Thoracic aorta (tissue), 2 donors: ENCODE data around the gene RAB1A. TPM values are rescaled to one million over a fixed set of nuclear protein-coding genes. Genes with fewer than 3 reads are reported as not detected.

ENCODE experiments used
- ATAC-seq: fragments of 150-250 bp; one replicate; pipeline ENCODE4 v1.8.0; 2017; ENCODE audit warnings: low read depth; ENCODE audit not compliant: insufficient number of reproducible peaks, low FRiP score
- DNase-seq: peaks from one replicate; pipeline ENCODE4 v3.0.0-alpha.2; 2020; ENCODE audit warnings: low spot score
- H3K27ac ChIP-seq, 2 donors: fragments of 200-600 bp; sonication (generic); 1 replicate in 1 of 2; 2 replicates in 1 of 2; pipeline ENCODE4 v1.5.1; 2016; ENCODE audit warnings: mild to moderate bottlenecking in 2 of 2, moderate library complexity in 2 of 2
- H3K27me3 ChIP-seq: fragments of 200-600 bp; sonication (generic); replicated peaks from 2 replicates; pipeline ENCODE4 v1.6.0; 2016; ENCODE audit warnings: mild to moderate bottlenecking; ENCODE audit not compliant: insufficient read depth
- H3K36me3 ChIP-seq: fragments of 200-600 bp; sonication (generic); one replicate; pipeline ENCODE4 v1.5.1; 2016
- H3K4me1 ChIP-seq, 2 donors: fragments of 200-600 bp; sonication (generic); 1 replicate in 1 of 2; 2 replicates in 1 of 2; pipeline versions ENCODE4 v1.5.1 to v1.6.0; 2016; ENCODE audit warnings: low read depth in 2 of 2, mild to moderate bottlenecking in 1 of 2; ENCODE audit not compliant: control insufficient read depth in 1 of 2
- H3K4me3 ChIP-seq: fragments of 200-600 bp; sonication (generic); 2 replicates; pipeline ENCODE4 v1.5.1; 2016; ENCODE audit warnings: mild to moderate bottlenecking
- H3K9me3 ChIP-seq: fragments of 200-600 bp; sonication (generic); 2 replicates; pipeline ENCODE4 v1.5.1; 2016
- CTCF ChIP-seq: fragments of 200-600 bp; sonication (generic); IDR thresholded peaks from one replicate; pipeline ENCODE4 v1.5.1; 2019; ENCODE audit warnings: antibody characterized with exemption
- total RNA-seq, 2 donors: library from RNA; depleted of rRNA; stranded (reverse); fragments of >200 nt; gene quantifications; one replicate each; pipeline versions ENCODE4 v1.1.0 to v1.2.3, GENCODE V29; 2016

Gene RAB1A
- total RNA-seq, 2 donors from 2014 or later: 80.7 to 88.5 TPM

- Histone ChIP-seq H3K4me1 (peaks cover 24 to 26% of the 10 kb centered on the region in 2 donors), H3K27me3 (no peaks in the 10 kb centered on the region), H3K27ac (no peak overlapping the region), H3K9me3 (no peaks in the 10 kb centered on the region), H3K36me3 (no peaks in the 10 kb centered on the region), H3K4me3 (no peak overlapping the region)
- no peak for TF ChIP-seq CTCF
- no peak for ATAC-seq
- DNase-seq: no peak
Observed at GRCh38 chr2:65113229-65113628, 16.7 kb downstream of the RAB1A start.

- Histone ChIP-seq H3K36me3 (no peaks in the 10 kb centered on the region), H3K27me3 (no peaks in the 10 kb centered on the region), H3K27ac (no peak overlapping the region), H3K4me1 (peaks cover 22 to 27% of the 10 kb centered on the region in 2 donors), H3K9me3 (no peaks in the 10 kb centered on the region), H3K4me3 (no peak overlapping the region)
- no peak for TF ChIP-seq CTCF
- ATAC-seq: no peak
- DNase-seq: no peak
Observed at GRCh38 chr2:65112633-65113032, 17.3 kb downstream of the RAB1A start.

- ATAC-seq (no peak), DNase-seq (no peak)
- peaks cover 4% of the 10 kb centered on the region for H3K36me3 ChIP-seq
- H3K9me3 ChIP-seq: no peaks in the 10 kb centered on the region
- H3K4me3 ChIP-seq: no peak overlapping the region
- H3K27me3 ChIP-seq: no peaks in the 10 kb centered on the region
- peaks cover 22 to 24% of the 10 kb centered on the region in 2 donors for H3K4me1 ChIP-seq
- no peak overlapping the region for H3K27ac ChIP-seq
- TF ChIP-seq CTCF: no peak
Observed at GRCh38 chr2:65108780-65109179, 21.1 kb downstream of the RAB1A start.

- no peak for TF ChIP-seq CTCF
- Histone ChIP-seq H3K27ac (no peak overlapping the region), H3K36me3 (peaks cover 6% of the 10 kb centered on the region), H3K9me3 (no peaks in the 10 kb centered on the region), H3K4me1 (peaks cover 21 to 28% of the 10 kb centered on the region in 2 donors), H3K4me3 (no peak overlapping the region), H3K27me3 (no peaks in the 10 kb centered on the region)
- DNase-seq (no peak), ATAC-seq (no peak)
Observed at GRCh38 chr2:65107530-65107929, 22.4 kb downstream of the RAB1A start.

GRCh38 chr2:65103013-65103715 lies 26.7 kb downstream of the RAB1A start:
- no peak for TF ChIP-seq CTCF
- DNase-seq (no peak), ATAC-seq (no peak)
- Histone ChIP-seq H3K4me1 (peaks cover 23 to 36% of the 10 kb centered on the region in 2 donors), H3K36me3 (peaks cover 17% of the 10 kb centered on the region), H3K27me3 (no peaks in the 10 kb centered on the region), H3K9me3 (no peaks in the 10 kb centered on the region), H3K4me3 (peak overlapping the region; percentile 9), H3K27ac (peak overlapping the region; percentile 12 to 63)
